Small intestine (tissue), 7 donors: Measurements from ENCODE around the gene APBB2. TPM values are rescaled to one million over a fixed set of nuclear protein-coding genes. Genes with fewer than 3 reads are reported as not detected.

Experiments used
- DNase-seq, 2 donors: peaks; one replicate each; pipeline versions ENCODE4 v3.0.0 to v3.0.0-alpha.2; 2013
- FAIRE-seq: peaks from 2 replicates; lab custom pipeline; 2012; peaks lifted over from hg19 to GRCh38; lab: Jason Lieb, UNC
- H3K27ac ChIP-seq, 3 donors: one replicate each; pipeline ENCODE4 v1.5.1; 2013; ENCODE audit warnings: low read length in 2 of 3, mild to moderate bottlenecking in 2 of 3, control low read depth in 1 of 3, inconsistent platforms in 1 of 3, low read depth in 1 of 3, moderate library complexity in 1 of 3
- H3K27me3 ChIP-seq, 3 donors: one replicate each; pipeline ENCODE4 v1.6.1; 2013; ENCODE audit warnings: low read length in 3 of 3, inconsistent platforms in 1 of 3; ENCODE audit not compliant: control insufficient read depth in 3 of 3, insufficient read depth in 3 of 3
- H3K36me3 ChIP-seq, 3 donors: one replicate each; pipeline ENCODE4 v1.6.1; 2013; ENCODE audit warnings: low read length in 3 of 3, inconsistent platforms in 1 of 3, low read depth in 1 of 3, mild to moderate bottlenecking in 1 of 3, moderate library complexity in 1 of 3; ENCODE audit not compliant: control insufficient read depth in 3 of 3, insufficient read depth in 2 of 3
- H3K4me1 ChIP-seq, 3 donors: one replicate each; pipeline ENCODE4 v1.6.1; 2013; ENCODE audit warnings: low read length in 2 of 3, inconsistent platforms in 1 of 3, low read depth in 1 of 3, mild to moderate bottlenecking in 1 of 3, moderate library complexity in 1 of 3; ENCODE audit not compliant: control insufficient read depth in 3 of 3, insufficient read depth in 2 of 3
- H3K4me3 ChIP-seq, 3 donors: one replicate each; pipeline ENCODE4 v1.5.1; 2013; ENCODE audit warnings: low read length in 3 of 3, control low read depth in 1 of 3, inconsistent platforms in 1 of 3, low read depth in 1 of 3, mild to moderate bottlenecking in 1 of 3, moderate library complexity in 1 of 3
- H3K9me3 ChIP-seq, 2 donors: one replicate each; pipeline ENCODE4 v1.6.1; 2013; ENCODE audit warnings: low read depth in 1 of 2, low read length in 1 of 2; ENCODE audit not compliant: control insufficient read depth in 2 of 2, insufficient read depth in 1 of 2
- WGBS, 3 donors: extraction: QIAGEN DNeasy Blood & Tissue Kit; methylation state at CpG; one replicate each; pipeline ENCODE4 v1.1.7; 2013; 5-methylcytosine and 5-hydroxymethylcytosine counted together
- polyA plus RNA-seq, 4 donors: library from polyadenylated mRNA; stranded (reverse) in 3 of 4; unstranded in 1 of 4; fragments of 200-250 nt in 3 of 4; fragments of 120-200 nt in 1 of 4; gene quantifications; one replicate each; pipeline versions ENCODE4 v1.2.1 to v1.2.3, GENCODE V29; 2013
- donor health status: healthy with polysubstance abuse.
- donor health status: control.
- donor health status: control.
- donor health status: Bipolar disorder and iron deficiency.
- donor health status: healthy.

Gene APBB2
- polyA plus RNA-seq, 4 donors, result 4.5 to 19.8 (median 8.9) TPM

DNA sequence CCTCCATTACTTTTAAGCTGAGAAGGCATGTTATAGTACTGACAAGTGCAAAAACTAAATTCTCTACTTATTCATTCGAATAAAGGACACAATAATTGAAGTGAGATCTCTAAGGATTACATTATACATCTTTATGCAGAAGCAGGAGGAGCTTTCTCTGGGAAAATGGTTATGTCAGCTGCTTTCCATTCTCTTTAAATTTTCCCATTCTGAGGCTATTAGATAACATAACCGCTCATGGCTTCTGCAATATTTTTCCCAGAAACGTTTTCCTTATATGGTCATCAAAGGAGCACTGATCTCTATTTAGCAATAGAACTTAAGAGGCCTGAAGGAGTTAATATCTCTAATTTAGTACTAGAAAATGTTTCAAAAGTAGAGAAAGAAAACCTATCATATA, 243.0 kb downstream of the APBB2 start:
- WGBS, 3 donors, result 75 to 82% (median 78%) methylated on average over 3 of the region's 3 CpGs
- Histone ChIP-seq H3K36me3 (peaks cover 0 to 12% (median 0%) of the 10 kb centered on the region in 3 donors), H3K27me3 (peaks cover 0 to 2% (median 0%) of the 10 kb centered on the region in 3 donors), H3K9me3 (peaks cover 0 to 7% of the 10 kb centered on the region in 2 donors), H3K4me1 (no peaks in the 10 kb centered on the region), H3K27ac (no peak overlapping the region), H3K4me3 (no peak overlapping the region)
- DNase-seq, result no peak
- no peak for FAIRE-seq

DNA sequence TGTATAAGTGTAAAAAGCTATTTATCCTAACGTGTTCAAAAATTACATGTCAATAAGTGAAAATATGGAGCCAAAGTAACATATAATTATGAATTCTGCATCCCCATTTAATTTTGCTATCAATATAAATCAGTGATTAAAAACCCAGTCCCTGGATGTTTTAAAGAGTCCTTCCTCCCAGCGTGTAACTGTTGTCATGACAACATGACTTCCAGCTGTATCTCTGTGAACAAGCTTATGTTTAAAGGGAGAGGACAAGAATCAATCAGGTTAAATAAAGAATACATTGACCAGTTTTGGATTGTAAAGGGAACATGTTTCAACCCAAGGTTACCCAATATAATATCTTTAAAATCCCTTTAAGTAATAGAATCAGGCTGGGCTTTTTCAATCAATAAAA, 244.8 kb downstream of the APBB2 start:
- Histone ChIP-seq H3K4me1 (no peaks in the 10 kb centered on the region), H3K4me3 (no peak overlapping the region), H3K36me3 (peaks cover 0 to 14% (median 0%) of the 10 kb centered on the region in 3 donors), H3K9me3 (peaks cover 0 to 7% of the 10 kb centered on the region in 2 donors), H3K27ac (no peak overlapping the region), H3K27me3 (peaks cover 0 to 2% (median 0%) of the 10 kb centered on the region in 3 donors)
- WGBS, 3 donors, result 71 to 93% (median 83%) methylated on average over 2 of the region's 2 CpGs
- DNase-seq, result no peak
- no peak for FAIRE-seq

- H3K27me3 ChIP-seq, result no peaks in the 10 kb centered on the region
- FAIRE-seq (no peak), DNase-seq (no peak)
- H3K27ac ChIP-seq, result no peak overlapping the region
- no peaks in the 10 kb centered on the region for H3K4me1 ChIP-seq
- H3K9me3 ChIP-seq, result peaks cover 0 to 7% of the 10 kb centered on the region in 2 donors
- peaks cover 0 to 14% (median 0%) of the 10 kb centered on the region in 3 donors for H3K36me3 ChIP-seq
- 84 to 97% (median 85%) methylated on average over 6 of the region's 6 CpGs for WGBS, 3 donors
- H3K4me3 ChIP-seq, result no peak overlapping the region
Measured at GRCh38 chr4:40967550-40967949, 246.8 kb downstream of the APBB2 start.

GRCh38 chr4:40966091-40966490, 248.3 kb downstream of the APBB2 start:
- H3K4me1 ChIP-seq, result no peaks in the 10 kb centered on the region
- DNase-seq (no peak), FAIRE-seq (no peak)
- H3K27ac ChIP-seq, result no peak overlapping the region
- H3K4me3 ChIP-seq, result no peak overlapping the region
- peaks cover 0 to 14% (median 0%) of the 10 kb centered on the region in 3 donors for H3K36me3 ChIP-seq
- no peaks in the 10 kb centered on the region for H3K27me3 ChIP-seq
- peaks cover 0 to 7% of the 10 kb centered on the region in 2 donors for H3K9me3 ChIP-seq
- WGBS, 3 donors, result 51 to 80% (median 69%) methylated on average over 5 of the region's 5 CpGs

- no peak overlapping the region for H3K4me3 ChIP-seq
- DNase-seq (no peak), FAIRE-seq (no peak)
- no peak overlapping the region for H3K27ac ChIP-seq
- no peaks in the 10 kb centered on the region for H3K27me3 ChIP-seq
- peaks cover 0 to 12% (median 0%) of the 10 kb centered on the region in 3 donors for H3K36me3 ChIP-seq
- no peaks in the 10 kb centered on the region for H3K4me1 ChIP-seq
- H3K9me3 ChIP-seq, result peaks cover 0 to 12% of the 10 kb centered on the region in 2 donors
- 78 to 100% (median 93%) methylated on average over 1 of the region's 1 CpG for WGBS, 3 donors
Measured at GRCh38 chr4:40963897-40964478, 250.4 kb downstream of the APBB2 start.

DNA sequence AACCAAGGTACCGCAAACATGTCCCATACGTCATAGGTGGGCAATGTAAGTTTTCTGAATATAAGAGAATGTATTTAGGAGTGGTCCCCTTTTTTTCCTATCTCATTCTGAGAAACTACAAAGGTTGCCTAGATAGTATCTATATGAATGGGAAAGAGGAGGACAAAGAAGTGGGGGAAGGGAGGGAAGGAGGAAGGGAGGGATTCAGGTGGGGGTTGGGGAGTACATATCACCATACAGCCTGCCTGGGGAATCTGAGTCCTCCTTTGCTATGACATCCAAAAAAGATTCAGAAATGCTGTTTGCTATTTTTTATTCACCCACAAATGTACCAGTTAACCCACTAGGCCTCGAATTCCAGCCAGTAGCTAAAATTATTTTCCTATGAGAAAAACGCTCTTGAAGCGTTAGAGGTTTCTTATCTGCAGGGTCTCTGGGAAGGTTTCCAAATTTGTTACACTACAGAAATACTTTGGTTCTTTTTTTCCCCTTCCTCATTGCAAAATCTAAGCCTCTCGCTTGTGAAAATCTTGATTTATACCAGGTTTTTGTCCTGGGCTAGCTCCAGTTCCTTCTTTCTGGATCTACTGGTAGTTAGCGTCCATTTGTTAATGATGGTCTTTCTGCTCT, 251.7 kb downstream of the APBB2 start:
- peaks cover 0 to 11% of the 10 kb centered on the region in 2 donors for H3K9me3 ChIP-seq
- H3K27me3 ChIP-seq, result no peaks in the 10 kb centered on the region
- H3K36me3 ChIP-seq, result peaks cover 0 to 12% (median 0%) of the 10 kb centered on the region in 3 donors
- no peak for FAIRE-seq
- no peaks in the 10 kb centered on the region for H3K4me1 ChIP-seq
- DNase-seq, result no peak
- 84 to 95% (median 90%) methylated on average over 7 of the region's 7 CpGs for WGBS, 3 donors
- H3K4me3 ChIP-seq, result no peak overlapping the region
- H3K27ac ChIP-seq, result no peak overlapping the region

DNA sequence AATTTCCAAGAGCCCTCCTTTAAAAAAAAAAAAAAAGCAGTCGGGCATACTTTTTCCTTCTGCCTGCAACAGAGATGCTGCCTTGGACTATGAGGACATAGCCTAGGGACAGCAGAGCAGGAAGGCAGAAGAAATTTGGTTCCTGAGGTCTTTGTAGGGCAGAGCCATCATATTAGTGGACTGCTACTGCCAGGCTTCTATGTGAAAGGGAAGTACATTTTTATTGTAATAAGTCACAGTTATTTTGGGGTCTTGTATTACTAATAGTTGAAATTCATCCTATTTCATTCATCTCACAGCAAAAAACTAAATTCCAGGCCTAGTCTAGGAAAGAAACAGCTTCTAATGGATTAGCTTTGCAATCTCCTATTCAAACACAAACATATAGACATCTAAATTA, 253.4 kb downstream of the APBB2 start:
- Histone ChIP-seq H3K27ac (no peak overlapping the region), H3K4me3 (no peak overlapping the region), H3K27me3 (no peaks in the 10 kb centered on the region), H3K36me3 (peaks cover 0 to 3% (median 0%) of the 10 kb centered on the region in 3 donors), H3K9me3 (peaks cover 0 to 5% of the 10 kb centered on the region in 2 donors), H3K4me1 (peaks cover 0 to 2% (median 0%) of the 10 kb centered on the region in 3 donors)
- FAIRE-seq (no peak), DNase-seq (no peak)
- 95 to 100% (median 95%) methylated on average over 1 of the region's 1 CpG for WGBS, 3 donors

DNA sequence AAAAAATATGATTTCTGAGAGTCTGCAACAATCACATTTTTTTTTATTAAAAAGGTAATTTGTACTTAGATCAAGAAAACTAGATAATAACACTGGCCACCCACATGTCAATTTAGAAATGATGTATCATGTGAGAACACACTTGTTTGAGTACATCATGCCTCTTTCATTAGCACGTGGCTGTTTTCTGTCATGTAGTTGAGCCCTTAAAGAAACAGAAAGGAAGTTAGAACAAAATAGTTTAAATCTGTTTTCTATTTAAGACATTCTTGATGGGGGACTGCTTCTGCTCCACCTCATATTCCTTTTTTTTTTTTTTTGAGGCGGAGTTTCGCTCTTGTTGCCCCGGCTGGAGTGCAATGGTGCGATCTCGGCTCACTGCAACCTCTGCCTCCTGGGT, 257.1 kb downstream of the APBB2 start:
- H3K4me3 ChIP-seq, result no peak overlapping the region
- H3K27me3 ChIP-seq, result no peaks in the 10 kb centered on the region
- FAIRE-seq (no peak), DNase-seq (no peak)
- H3K27ac ChIP-seq, result no peak overlapping the region
- H3K9me3 ChIP-seq, result peaks cover 0 to 5% of the 10 kb centered on the region in 2 donors
- WGBS, 3 donors, result 92 to 96% (median 95%) methylated on average over 6 of the region's 6 CpGs
- peaks cover 0 to 3% (median 0%) of the 10 kb centered on the region in 3 donors for H3K36me3 ChIP-seq
- H3K4me1 ChIP-seq, result peaks cover 0 to 2% (median 0%) of the 10 kb centered on the region in 3 donors
